ENCODE measurements around the gene COL12A1. TPM values are rescaled to one million over a fixed set of nuclear protein-coding genes. Genes with fewer than 3 reads are reported as not detected.

COL12A1 gene
- total RNA-seq, 1 experiment from 2014 or later: 0.96 TPM

DNA sequence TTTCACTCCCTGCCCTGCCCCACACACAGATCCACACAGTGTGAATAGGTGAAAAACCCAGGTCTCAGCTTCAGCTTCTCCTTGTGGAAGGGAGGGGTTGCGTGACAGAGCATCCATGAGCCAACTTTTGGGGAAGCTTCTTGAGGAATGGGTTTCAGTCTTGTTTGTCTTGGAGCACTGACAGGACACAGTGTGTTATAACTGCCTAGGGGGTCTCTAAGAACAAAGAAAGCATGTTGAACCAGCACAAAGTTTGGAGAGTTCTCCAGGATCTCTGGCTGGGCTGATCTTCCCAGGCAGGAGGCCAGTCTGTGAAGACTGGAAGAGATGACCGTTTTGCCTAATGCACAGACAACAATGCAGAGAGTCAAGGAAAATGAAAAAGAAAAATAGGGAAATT, 164.5 kb downstream of the COL12A1 start:
- Mint-ChIP-seq H3K36me3 (ENCODE audit: insufficient read depth in 1 of 3, low read depth in 3 of 3) (peaks cover 0 to 29% (median 3%) of the 10 kb centered on the region in 3 experiments; a peak in 5 of 7 replicates), H3K4me1 (no peaks in the 10 kb centered on the region), H3K4me3 (no peak overlapping the region), H3K27ac (no peak overlapping the region), H3K27me3 (ENCODE audit: low read depth) (no peaks in the 10 kb centered on the region), H3K9me3 (peaks cover 22 to 30% of the 10 kb centered on the region in 2 experiments; a peak in 4 of 5 replicates)
- TF ChIP-seq, protein P1, sequence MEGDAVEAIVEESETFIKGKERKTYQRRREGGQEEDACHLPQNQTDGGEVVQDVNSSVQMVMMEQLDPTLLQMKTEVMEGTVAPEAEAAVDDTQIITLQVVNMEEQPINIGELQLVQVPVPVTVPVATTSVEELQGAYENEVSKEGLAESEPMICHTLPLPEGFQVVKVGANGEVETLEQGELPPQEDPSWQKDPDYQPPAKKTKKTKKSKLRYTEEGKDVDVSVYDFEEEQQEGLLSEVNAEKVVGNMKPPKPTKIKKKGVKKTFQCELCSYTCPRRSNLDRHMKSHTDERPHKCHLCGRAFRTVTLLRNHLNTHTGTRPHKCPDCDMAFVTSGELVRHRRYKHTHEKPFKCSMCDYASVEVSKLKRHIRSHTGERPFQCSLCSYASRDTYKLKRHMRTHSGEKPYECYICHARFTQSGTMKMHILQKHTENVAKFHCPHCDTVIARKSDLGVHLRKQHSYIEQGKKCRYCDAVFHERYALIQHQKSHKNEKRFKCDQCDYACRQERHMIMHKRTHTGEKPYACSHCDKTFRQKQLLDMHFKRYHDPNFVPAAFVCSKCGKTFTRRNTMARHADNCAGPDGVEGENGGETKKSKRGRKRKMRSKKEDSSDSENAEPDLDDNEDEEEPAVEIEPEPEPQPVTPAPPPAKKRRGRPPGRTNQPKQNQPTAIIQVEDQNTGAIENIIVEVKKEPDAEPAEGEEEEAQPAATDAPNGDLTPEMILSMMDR (conservative IDR thresholded peaks at IDR 0.05): no peak
- no CpG with 5 or more reads among the region's 2 CpGs for WGBS (ENCODE audit: extremely low coverage, insufficient read length, low lambda C conversion rate)
- Histone ChIP-seq H4K91ac (ENCODE audit: insufficient read length, low read depth, low read length) (no peak overlapping the region), H2BK20ac (ENCODE audit: low read depth, low read length, poor library complexity, severe bottlenecking) (no peak overlapping the region), H4K8ac (replicated peaks; ENCODE audit: insufficient read length, low read depth, low read length) (no peak overlapping the region), H3K18ac (ENCODE audit: insufficient read length, low read depth, low read length) (no peak overlapping the region), H3K79me2 (ENCODE audit: insufficient read depth, low read length) (no peaks in the 10 kb centered on the region), H3K23ac (ENCODE audit: insufficient read length, low read depth, low read length) (no peak overlapping the region), H4K20me1 (ENCODE audit: control insufficient read depth, insufficient read depth, insufficient read length) (no peaks in the 10 kb centered on the region), H2AK5ac (ENCODE audit: insufficient read length, low read length) (no peak overlapping the region), H2BK15ac (ENCODE audit: low read depth, low read length) (no peak overlapping the region), H3K4me2 (ENCODE audit: insufficient read depth, insufficient read length, low read length) (no peak overlapping the region), H2AFZ (ENCODE audit: low read length) (no peak overlapping the region), H3K27me3 (ENCODE audit: insufficient read depth, low read length) (no peaks in the 10 kb centered on the region), H3T11ph (ENCODE audit: low read length) (no peak overlapping the region), H2BK5ac (ENCODE audit: insufficient read length, low read length) (no peak overlapping the region), H3K9ac (ENCODE audit: extremely low read depth, insufficient read length, low read length) (no peak overlapping the region), H2BK120ac (ENCODE audit: low read depth, low read length, poor library complexity, severe bottlenecking) (no peak overlapping the region), H4K5ac (ENCODE audit: insufficient read length, low read depth, low read length) (no peak overlapping the region), H3K79me1 (ENCODE audit: insufficient read depth, low read depth, low read length, poor library complexity, severe bottlenecking) (no peaks in the 10 kb centered on the region), H2BK12ac (ENCODE audit: insufficient read length, low read depth, low read length) (no peak overlapping the region), H3K14ac (ENCODE audit: insufficient read depth, low read length) (no peak overlapping the region; the same call in 1 of the 2 replicates), H3K4me1 (ENCODE audit: insufficient read depth, low read length) (no peaks in the 10 kb centered on the region), H3K27ac (ENCODE audit: insufficient read length, low read depth, low read length) (no peak overlapping the region), H3K56ac (ENCODE audit: insufficient read length, low read depth, low read length) (no peak overlapping the region), H3K4ac (ENCODE audit: low read depth, low read length) (no peak overlapping the region), H3K23me2 (ENCODE audit: insufficient read length, low read depth, low read length, poor library complexity, severe bottlenecking) (no peaks in the 10 kb centered on the region), H3K9me3 (ENCODE audit: control insufficient read depth, low read depth, low read length) (no peaks in the 10 kb centered on the region)
- DNase-seq: no peak

Other genes with a start within 250 kb of the COL12A1 start
- 508 and 516 TPM in 2 replicates for gene COX7A2, start 37.7 kb upstream of the COL12A1 start, total RNA-seq (2021)
- gene TMEM30A, start 78.7 kb upstream of the COL12A1 start, total RNA-seq (2021): 63.0 and 65.2 TPM in 2 replicates

Measured in H9 (cell line).